ENCODE results near the gene ZNF418. TPM values are rescaled to one million over a fixed set of nuclear protein-coding genes. Genes with fewer than 3 reads are reported as not detected.
A peak's percentile ranks its signal among the peaks of the same experiment; 100 is the strongest.

The ZNF418 gene
- total RNA-seq, 1 experiment from 2014 or later: 4.8 TPM

DNA sequence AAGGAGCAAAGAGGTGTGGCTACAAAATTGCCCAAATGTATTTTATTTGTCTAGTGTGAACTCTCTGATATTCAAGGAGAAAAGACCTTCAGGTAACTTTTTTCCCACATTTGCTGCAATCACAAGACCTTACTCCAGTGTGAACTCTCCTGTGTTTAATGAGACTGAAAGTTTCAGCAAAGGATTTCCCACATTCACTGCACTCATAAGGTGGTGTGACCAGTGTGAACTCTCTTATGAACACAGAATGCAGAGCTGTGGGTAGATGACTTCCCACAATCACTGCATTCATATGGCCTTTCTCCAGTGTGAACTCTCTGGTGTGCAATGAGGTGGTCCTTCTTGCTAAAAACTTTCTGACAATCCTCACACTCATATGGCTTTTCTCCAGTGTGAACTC, 62.8 kb downstream of the ZNF418 start:
- ChIA-PET POLR2A (ENCODE audit: unreplicated experiment) (no interaction called here), CTCF (no interaction called here)
- Histone ChIP-seq H3K4me2 (no peak overlapping the region), H4K20me1 (ENCODE audit: insufficient read depth) (no peaks in the 10 kb centered on the region), H3K27ac (no peak overlapping the region), H3K4me1 (replicated peaks; ENCODE audit: insufficient read depth) (no peaks in the 10 kb centered on the region), H3K36me3 (ENCODE audit: low read depth) (peaks cover 54% of the 10 kb centered on the region), H2AFZ (no peak overlapping the region), H3K4me3 (0 out of 2 replicates have a peak overlapping the region, but pooled peaks have one; percentile 11), H3F3A (ENCODE audit: insufficient read depth, low read depth) (peaks cover 21% of the 10 kb centered on the region), H3K9me2 (ENCODE audit: insufficient read depth) (no peaks in the 10 kb centered on the region), H3K9me3 (ENCODE audit: insufficient read depth, low read depth) (peaks cover 68% of the 10 kb centered on the region), H3K79me2 (ENCODE audit: low read depth) (no peaks in the 10 kb centered on the region; the same call in 1 of the 2 replicates), H3K27me3 (ENCODE audit: insufficient read depth, low read depth) (no peaks in the 10 kb centered on the region)
- no peak for DNase-seq
- intact Hi-C loops (cut with micrococcal nuclease; ENCODE audit: unreplicated experiment): no loop called here
- TF ChIP-seq EZH2 (IDR thresholded peaks at IDR 0.05; ENCODE audit: low read depth) (no peak), CTCF (conservative IDR thresholded peaks at IDR 0.05) (no peak)
- BruUV-seq (replicated peaks): no TSS peak

Other genes starting within 250 kb of the ZNF418 start
- 0.17 and 0.20 TPM in 2 replicates for gene ZNF154, start 226.2 kb downstream of the ZNF418 start, total RNA-seq (2021)
- gene ZNF671, start 207.8 kb downstream of the ZNF418 start, total RNA-seq (2021): 0.83 and 1.4 TPM in 2 replicates
- 16.9 and 17.8 TPM in 2 replicates for gene ZNF776, start 188.6 kb downstream of the ZNF418 start, total RNA-seq (2021)
- gene ZNF586, start 165.7 kb downstream of the ZNF418 start, total RNA-seq (2021): 19.0 and 21.3 TPM in 2 replicates
- 14.3 and 15.1 TPM in 2 replicates for gene ZNF552, start 120.5 kb downstream of the ZNF418 start, total RNA-seq (2021)
- gene ZNF587B, start 105.1 kb downstream of the ZNF418 start, total RNA-seq (2021): 21.2 and 25.2 TPM in 2 replicates
- 62.2 and 68.0 TPM in 2 replicates for gene ZNF587, start 85.5 kb downstream of the ZNF418 start, total RNA-seq (2021)
- gene ZNF814, start 46.4 kb downstream of the ZNF418 start, total RNA-seq (2021): 8.6 and 12.2 TPM in 2 replicates
- gene ZNF417, start 18.8 kb downstream of the ZNF418 start, total RNA-seq (2021): 16.1 and 19.6 TPM in 2 replicates
- 6.3 and 6.4 TPM in 2 replicates for gene ZNF256, start 12.3 kb upstream of the ZNF418 start, total RNA-seq (2021)
- not detected in 2 replicates for gene C19orf18, start 39.1 kb upstream of the ZNF418 start, total RNA-seq (2021)
- gene ZNF606, start 67.4 kb upstream of the ZNF418 start, total RNA-seq (2021): 16.3 and 21.6 TPM in 2 replicates
- not detected in 2 replicates for gene ZSCAN1, start 98.6 kb upstream of the ZNF418 start, total RNA-seq (2021)
- 0.15 TPM in 1 of 2 replicates, not detected in the other for gene ZNF135, start 123.9 kb upstream of the ZNF418 start, total RNA-seq (2021)
- gene ZSCAN18, start 162.8 kb upstream of the ZNF418 start, total RNA-seq (2021): 76.3 and 90.5 TPM in 2 replicates
- 10.6 and 16.1 TPM in 2 replicates for gene ZNF329, start 215.4 kb upstream of the ZNF418 start, total RNA-seq (2021)
- gene ZNF274, start 247.7 kb upstream of the ZNF418 start, total RNA-seq (2021): 34.3 and 36.4 TPM in 2 replicates